Measurements from ENCODE around the gene MICU1.

- no peak for TF ChIP-seq CTCF (conservative IDR thresholded peaks at IDR 0.05; ENCODE audit: low read length)
- TF ChIP-seq EZH2phosphoT487 (IDR thresholded peaks at IDR 0.05; ENCODE audit: borderline replicate concordance, low read depth, low read length), result no peak
Observed at GRCh38 chr10:72487521-72487920, 138.4 kb downstream of the MICU1 start.

All from OCI-LY7 (cell line).